Measurements from ENCODE around the gene AOPEP. TPM values are rescaled to one million over a fixed set of nuclear protein-coding genes. Genes with fewer than 3 reads are reported as not detected.
A peak's percentile ranks its signal among the peaks of the same experiment; 100 is the strongest.

AOPEP gene
- total RNA-seq, 1 experiment from 2014 or later = 32.4 TPM

GRCh38 chr9:94801681-94802080 is 75.2 kb downstream of the AOPEP start:
- no peak for DNase-seq (ENCODE audit: unreplicated experiment)
- BruUV-seq (replicated peaks) = no TSS peak
- intact Hi-C loops (cut with micrococcal nuclease) = loop anchor here (10.0 kb wide), 1 partner anchor 63 kb away; no protein-coding TSS in a partner anchor
- H3K27ac Mint-ChIP-seq (ENCODE audit: low read depth, unreplicated experiment) = peak overlapping the region; percentile 94
- ChIA-PET POLR2A (interaction anchor here (0.8 to 11.0 kb wide), 23 partner anchors 9 to 271 kb away, joined by 3 to 157 read pairs (median 5); partner anchors contain the start of gene AOPEP), CTCF (interaction anchor here (0.8 to 6.3 kb wide), 6 partner anchors 10 to 133 kb away, joined by 3 to 35 read pairs (median 4); no protein-coding TSS in a partner anchor)
- H3K4me3 Mint-ChIP-seq (ENCODE audit: unreplicated experiment) = peak overlapping the region; percentile 72
- peaks cover 8% of the 10 kb centered on the region for H3K36me3 Mint-ChIP-seq (ENCODE audit: insufficient read depth, unreplicated experiment)
- peaks cover 52% of the 10 kb centered on the region for H3K4me1 Mint-ChIP-seq (ENCODE audit: insufficient read depth, unreplicated experiment)
- H3K27me3 Mint-ChIP-seq (ENCODE audit: insufficient read depth, unreplicated experiment) = no peaks in the 10 kb centered on the region
- no peaks in the 10 kb centered on the region for H3K9me3 Mint-ChIP-seq (ENCODE audit: unreplicated experiment)
- no peak for TF ChIP-seq CTCF (IDR thresholded peaks at IDR 0.05; ENCODE audit: unreplicated experiment)

DNA sequence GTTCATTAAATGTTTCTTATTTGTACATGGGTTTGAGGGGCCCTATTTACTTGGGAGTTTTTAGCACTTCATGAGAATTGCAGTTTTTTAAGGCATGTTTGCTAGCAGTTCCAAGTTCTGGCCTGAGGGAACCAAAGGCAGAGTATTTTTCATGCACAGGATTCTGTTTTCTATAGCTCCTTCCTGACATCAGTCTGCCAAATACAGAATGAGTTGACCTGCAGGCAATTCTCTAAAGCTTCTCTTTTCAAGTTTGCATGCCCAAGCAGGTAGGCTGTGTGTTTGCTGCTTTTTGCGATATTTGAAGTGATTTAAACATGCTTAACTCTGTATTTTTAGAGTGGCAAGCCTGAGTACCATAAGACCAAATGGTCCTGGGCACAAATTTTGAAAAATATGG is 75.8 kb downstream of the AOPEP start:
- Mint-ChIP-seq H3K9me3 (ENCODE audit: unreplicated experiment) (no peaks in the 10 kb centered on the region), H3K36me3 (ENCODE audit: insufficient read depth, unreplicated experiment) (peaks cover 9% of the 10 kb centered on the region), H3K4me3 (ENCODE audit: unreplicated experiment) (peak overlapping the region; percentile 72), H3K4me1 (ENCODE audit: insufficient read depth, unreplicated experiment) (peaks cover 55% of the 10 kb centered on the region), H3K27me3 (ENCODE audit: insufficient read depth, unreplicated experiment) (no peaks in the 10 kb centered on the region), H3K27ac (ENCODE audit: low read depth, unreplicated experiment) (peak overlapping the region; percentile 94)
- no peak for DNase-seq (ENCODE audit: unreplicated experiment)
- CTCF ChIA-PET = interaction anchor here (0.5 to 6.3 kb wide), 3 partner anchors 17 to 1421 kb away, joined by 3 to 35 read pairs (median 4); no protein-coding TSS in a partner anchor
- POLR2A ChIA-PET = interaction anchor here (0.8 to 11.0 kb wide), 23 partner anchors 8 to 271 kb away, joined by 3 to 157 read pairs (median 5); partner anchors contain the start of gene AOPEP
- no TSS peak for BruUV-seq (replicated peaks)
- intact Hi-C loops (cut with micrococcal nuclease) = loop anchor here (10.0 kb wide), 1 partner anchor 63 kb away; no protein-coding TSS in a partner anchor
- no peak for TF ChIP-seq CTCF (IDR thresholded peaks at IDR 0.05; ENCODE audit: unreplicated experiment)

GRCh38 chr9:94802793-94803192 is 76.3 kb downstream of the AOPEP start:
- Mint-ChIP-seq H3K4me1 (ENCODE audit: insufficient read depth, unreplicated experiment) (peaks cover 60% of the 10 kb centered on the region), H3K36me3 (ENCODE audit: insufficient read depth, unreplicated experiment) (peaks cover 15% of the 10 kb centered on the region), H3K4me3 (ENCODE audit: unreplicated experiment) (peak overlapping the region; percentile 35), H3K9me3 (ENCODE audit: unreplicated experiment) (no peaks in the 10 kb centered on the region), H3K27me3 (ENCODE audit: insufficient read depth, unreplicated experiment) (no peaks in the 10 kb centered on the region), H3K27ac (ENCODE audit: low read depth, unreplicated experiment) (peak overlapping the region; percentile 94)
- intact Hi-C loops (cut with micrococcal nuclease) = loop anchor here (10.0 kb wide), 1 partner anchor 62 kb away; no protein-coding TSS in a partner anchor
- CTCF ChIA-PET = interaction anchor here (0.5 to 6.3 kb wide), 4 partner anchors 13 to 1420 kb away, joined by 3 to 35 read pairs (median 4); no protein-coding TSS in a partner anchor
- DNase-seq (ENCODE audit: unreplicated experiment) = peak; percentile 61
- no TSS peak for BruUV-seq (replicated peaks)
- POLR2A ChIA-PET = interaction anchor here (0.8 to 11.0 kb wide), 14 partner anchors 11 to 235 kb away, joined by 3 to 157 read pairs (median 17); no protein-coding TSS in a partner anchor
- TF ChIP-seq CTCF (IDR thresholded peaks at IDR 0.05; ENCODE audit: unreplicated experiment) = no peak

DNA sequence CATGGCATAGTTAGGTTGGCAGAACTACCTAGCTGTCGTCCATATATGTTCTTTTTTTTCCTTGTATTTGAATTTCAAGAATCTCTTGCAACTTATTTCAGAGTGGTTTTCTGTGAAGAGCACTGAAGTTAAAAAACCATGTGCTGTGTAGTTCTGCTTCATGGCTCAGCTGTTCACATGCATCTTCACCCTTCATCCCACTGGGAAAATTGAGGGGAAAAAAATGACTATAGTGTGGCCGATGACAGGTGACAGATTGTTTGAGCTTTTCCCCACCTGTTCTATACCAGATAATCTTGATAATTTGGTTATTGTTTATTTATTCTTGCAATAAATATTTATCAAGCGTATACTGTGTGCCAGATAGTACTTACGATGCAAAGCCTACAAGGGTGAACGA is 77.8 kb downstream of the AOPEP start:
- intact Hi-C loops (cut with micrococcal nuclease) = loop anchor here (2.0 to 10.0 kb wide), 2 partner anchors 60 to 118 kb away; no protein-coding TSS in a partner anchor
- Mint-ChIP-seq H3K27ac (ENCODE audit: low read depth, unreplicated experiment) (peak overlapping the region; percentile 100), H3K27me3 (ENCODE audit: insufficient read depth, unreplicated experiment) (no peaks in the 10 kb centered on the region), H3K36me3 (ENCODE audit: insufficient read depth, unreplicated experiment) (peaks cover 20% of the 10 kb centered on the region), H3K4me3 (ENCODE audit: unreplicated experiment) (no peak overlapping the region), H3K9me3 (ENCODE audit: unreplicated experiment) (no peaks in the 10 kb centered on the region), H3K4me1 (ENCODE audit: insufficient read depth, unreplicated experiment) (peaks cover 60% of the 10 kb centered on the region)
- TF ChIP-seq CTCF (IDR thresholded peaks at IDR 0.05; ENCODE audit: unreplicated experiment) = no peak
- ChIA-PET POLR2A (interaction anchor here (0.6 to 11.0 kb wide), 25 partner anchors 8 to 245 kb away, joined by 3 to 157 read pairs (median 8); partner anchors contain the start of gene AOPEP), CTCF (interaction anchor here (1.0 to 6.3 kb wide), 5 partner anchors 14 to 327 kb away, joined by 3 to 35 read pairs (median 5); no protein-coding TSS in a partner anchor)
- BruUV-seq (replicated peaks) = no TSS peak
- DNase-seq (ENCODE audit: unreplicated experiment) = no peak

Data from MCF 10A (cell line).